Kidney glomerular epithelial cell (primary cell): ENCODE measurements around the gene GFRA4.

ENCODE experiments used
- DNase-seq: peaks from one replicate; lab custom pipeline; 2025; lab: John Stamatoyannopoulos, UW

Gene GFRA4, protein sequence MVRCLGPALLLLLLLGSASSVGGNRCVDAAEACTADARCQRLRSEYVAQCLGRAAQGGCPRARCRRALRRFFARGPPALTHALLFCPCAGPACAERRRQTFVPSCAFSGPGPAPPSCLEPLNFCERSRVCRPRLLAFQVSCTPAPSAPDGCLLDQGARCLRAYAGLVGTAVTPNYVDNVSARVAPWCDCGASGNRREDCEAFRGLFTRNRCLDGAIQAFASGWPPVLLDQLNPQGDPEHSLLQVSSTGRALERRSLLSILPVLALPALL

DNA sequence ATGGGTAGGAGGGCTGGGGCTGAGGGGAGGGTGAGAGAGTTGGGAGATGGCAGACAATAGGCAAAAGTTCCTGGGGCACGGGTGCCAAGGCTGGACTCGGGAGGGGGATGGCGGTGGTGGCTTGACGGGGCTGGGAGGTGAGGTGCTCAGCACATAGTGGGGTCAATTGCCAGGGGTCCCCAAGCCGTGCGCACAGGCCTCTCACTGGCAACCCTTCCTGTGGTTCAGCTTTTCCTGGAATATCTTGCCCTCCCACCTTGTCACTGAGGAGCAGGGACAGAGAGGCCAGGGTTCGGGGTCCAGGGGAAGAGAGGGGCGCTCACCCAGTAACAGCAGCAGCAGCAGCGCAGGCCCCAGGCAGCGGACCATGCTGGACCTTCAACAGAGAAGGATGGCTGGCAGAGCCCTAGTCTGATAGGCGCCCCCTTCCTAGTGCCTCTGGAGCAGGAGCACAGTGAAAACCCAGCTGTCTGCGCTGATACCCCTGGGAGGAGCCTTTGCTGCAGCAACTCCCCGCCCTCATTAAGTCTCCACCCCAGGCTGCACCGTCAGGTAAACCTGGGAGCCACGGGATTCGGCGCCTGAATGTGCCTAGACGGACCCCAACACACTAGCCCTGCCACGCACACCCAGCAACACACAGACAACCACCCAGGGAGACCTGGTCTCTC, at the start of gene GFRA4:
GFRA4 (minus strand) TSS at position 369 of the 671 bp plus-strand sequence; CDS start at position 369, 0 bp downstream.
- no peak for DNase-seq

DNA sequence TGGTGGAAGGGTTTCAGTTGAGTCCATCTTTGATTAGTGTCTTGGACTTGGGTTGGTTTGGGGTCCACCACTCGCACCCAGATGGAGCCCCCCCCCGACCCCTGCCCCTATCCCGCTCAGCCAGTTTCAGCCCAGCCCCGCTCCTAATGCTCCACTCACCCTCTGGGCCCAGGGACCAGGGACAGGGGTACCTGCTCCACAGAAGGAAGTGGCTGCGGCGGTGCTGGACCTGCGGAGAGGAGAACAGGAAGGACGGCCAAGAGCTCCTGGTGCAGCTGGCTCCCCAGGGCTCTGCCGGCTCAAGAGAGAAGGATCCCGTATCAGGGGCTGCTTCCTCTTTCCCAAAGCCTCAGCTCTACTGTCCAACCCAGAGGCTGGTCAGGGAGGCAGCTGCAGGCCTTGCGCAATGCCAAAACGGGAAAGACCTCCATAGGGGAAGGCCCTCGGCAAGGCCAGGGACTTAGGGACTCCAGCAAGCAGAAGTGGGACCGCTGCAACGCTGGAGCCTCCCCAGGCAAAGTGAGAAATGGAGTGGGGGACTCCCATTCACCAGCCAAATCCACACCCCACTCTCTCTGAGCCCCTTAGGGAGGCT, 49.2 kb upstream of the GFRA4 start, which contains the start of gene SIGLEC1:
SIGLEC1 (minus strand) TSS at position 322 of the 595 bp plus-strand sequence. CDS start 5,472 bp downstream, outside the sequence.
- no peak for DNase-seq

DNA sequence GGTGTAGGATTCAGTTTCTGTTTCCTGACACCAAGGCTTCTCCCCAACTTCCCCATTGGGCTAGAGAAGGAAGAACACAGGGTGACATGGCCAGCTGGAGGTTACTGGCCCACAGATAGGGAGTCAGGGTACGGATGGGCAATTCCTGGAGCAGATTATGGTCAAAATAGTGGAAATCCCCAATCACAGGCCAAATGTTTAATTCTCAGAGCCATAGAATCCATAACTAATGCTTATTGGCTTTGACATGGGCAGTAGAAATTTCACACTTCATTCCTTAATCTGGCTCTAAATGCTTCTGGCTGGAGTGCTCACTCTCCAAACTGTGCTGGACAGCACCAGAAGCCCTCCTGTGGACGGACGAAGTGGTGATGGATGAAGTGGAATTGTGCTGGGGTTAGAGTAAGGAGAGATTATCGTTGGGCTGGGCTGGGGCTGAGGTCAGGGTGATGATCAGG, 48.3 kb upstream of the GFRA4 start:
- no peak for DNase-seq

GRCh38 chr20:3710703-3711483, 47.7 kb upstream of the GFRA4 start:
- no peak for DNase-seq

GRCh38 chr20:3710011-3710466, 46.8 kb upstream of the GFRA4 start:
- DNase-seq = no peak

DNA sequence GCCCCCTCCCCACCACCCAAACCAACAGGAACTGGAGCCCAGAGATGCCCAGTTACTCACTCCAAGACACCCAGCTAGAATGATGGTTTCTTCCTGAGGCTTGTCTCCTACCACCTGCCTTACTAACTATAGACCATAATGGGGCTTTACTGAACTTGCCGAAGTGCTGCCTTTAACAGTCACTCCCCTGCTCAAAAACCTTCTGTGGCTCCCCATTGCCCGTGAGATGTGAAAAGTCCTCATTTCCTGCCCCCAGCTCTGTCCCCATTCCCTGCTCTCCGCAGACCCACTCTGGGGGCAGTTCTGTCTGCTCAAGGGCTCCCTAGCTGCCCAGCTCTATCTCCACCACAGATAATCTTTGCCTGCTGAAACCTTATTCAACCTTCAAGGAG, 44.3 kb upstream of the GFRA4 start:
- DNase-seq = no peak

DNA sequence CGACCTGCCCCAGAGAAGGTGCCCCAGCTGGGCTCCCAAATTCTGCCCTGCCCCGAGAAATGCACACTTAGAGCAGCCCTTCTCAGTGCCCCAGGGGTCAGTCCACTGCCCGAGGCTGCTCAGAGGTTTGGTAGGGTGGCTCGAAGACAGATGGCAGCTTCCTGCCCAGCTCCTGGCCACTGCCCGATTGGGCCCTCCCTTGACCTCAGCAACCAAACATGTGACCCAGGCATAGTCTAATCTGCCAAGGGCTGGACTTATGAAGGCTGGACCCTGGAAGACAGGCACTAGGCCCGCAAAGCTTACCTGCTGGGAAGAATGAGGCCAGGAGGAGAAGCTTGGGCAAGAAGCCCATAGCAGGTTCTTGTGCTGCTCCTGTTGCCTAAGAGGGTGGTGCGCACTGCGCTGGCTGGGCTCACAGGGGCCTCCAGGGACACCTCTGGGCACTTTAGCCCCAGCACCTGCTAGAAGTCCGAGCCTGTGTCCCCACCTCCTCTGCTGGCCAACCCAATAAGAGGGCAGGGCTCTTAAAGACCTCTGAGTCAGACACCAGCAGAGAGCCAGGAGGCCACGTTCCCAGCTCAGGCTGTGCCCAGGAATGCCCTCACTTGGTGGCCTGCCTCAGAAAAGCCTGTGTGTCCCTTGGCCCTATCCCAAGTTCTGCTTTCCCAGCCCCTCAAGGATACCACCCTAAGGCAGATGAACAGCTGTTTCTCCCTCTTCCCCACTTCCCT, 43.7 kb upstream of the GFRA4 start:
- no peak for DNase-seq

- DNase-seq = no peak
These were observed 43.0 kb upstream of the GFRA4 start for GRCh38 chr20:3705970-3706739.

GRCh38 chr20:3705491-3705969, 42.3 kb upstream of the GFRA4 start:
- no peak for DNase-seq

GRCh38 chr20:3704087-3704486, 40.9 kb upstream of the GFRA4 start:
- DNase-seq = no peak

- DNase-seq = no peak
These were observed 39.6 kb upstream of the GFRA4 start for GRCh38 chr20:3702611-3703391.

GRCh38 chr20:3701061-3701998, 38.1 kb upstream of the GFRA4 start:
- DNase-seq = no peak

DNA sequence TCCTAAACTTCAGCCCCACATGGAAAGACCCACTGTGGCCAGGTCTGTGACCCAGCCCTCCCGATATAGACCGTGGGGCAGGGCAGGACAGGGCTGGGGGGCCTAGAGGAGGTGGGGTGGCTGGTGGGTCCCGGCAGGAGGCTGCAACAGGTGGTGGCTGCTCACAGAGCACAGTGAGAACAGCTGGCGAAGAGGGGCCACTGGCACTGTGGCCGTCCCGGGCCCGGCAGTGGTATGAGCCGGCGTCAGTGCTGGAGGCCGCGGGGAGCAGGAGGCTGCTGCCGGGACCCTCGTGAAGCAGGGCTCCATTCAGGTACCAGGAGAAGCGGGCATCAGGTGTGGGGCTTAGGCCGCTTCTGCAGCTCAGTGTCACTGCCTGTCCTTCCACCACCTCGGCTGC, 35.8 kb upstream of the GFRA4 start:
- no peak for DNase-seq

GRCh38 chr20:3698591-3699001, 35.4 kb upstream of the GFRA4 start:
- no peak for DNase-seq

GRCh38 chr20:3697588-3698305, 34.5 kb upstream of the GFRA4 start:
- no peak for DNase-seq

DNA sequence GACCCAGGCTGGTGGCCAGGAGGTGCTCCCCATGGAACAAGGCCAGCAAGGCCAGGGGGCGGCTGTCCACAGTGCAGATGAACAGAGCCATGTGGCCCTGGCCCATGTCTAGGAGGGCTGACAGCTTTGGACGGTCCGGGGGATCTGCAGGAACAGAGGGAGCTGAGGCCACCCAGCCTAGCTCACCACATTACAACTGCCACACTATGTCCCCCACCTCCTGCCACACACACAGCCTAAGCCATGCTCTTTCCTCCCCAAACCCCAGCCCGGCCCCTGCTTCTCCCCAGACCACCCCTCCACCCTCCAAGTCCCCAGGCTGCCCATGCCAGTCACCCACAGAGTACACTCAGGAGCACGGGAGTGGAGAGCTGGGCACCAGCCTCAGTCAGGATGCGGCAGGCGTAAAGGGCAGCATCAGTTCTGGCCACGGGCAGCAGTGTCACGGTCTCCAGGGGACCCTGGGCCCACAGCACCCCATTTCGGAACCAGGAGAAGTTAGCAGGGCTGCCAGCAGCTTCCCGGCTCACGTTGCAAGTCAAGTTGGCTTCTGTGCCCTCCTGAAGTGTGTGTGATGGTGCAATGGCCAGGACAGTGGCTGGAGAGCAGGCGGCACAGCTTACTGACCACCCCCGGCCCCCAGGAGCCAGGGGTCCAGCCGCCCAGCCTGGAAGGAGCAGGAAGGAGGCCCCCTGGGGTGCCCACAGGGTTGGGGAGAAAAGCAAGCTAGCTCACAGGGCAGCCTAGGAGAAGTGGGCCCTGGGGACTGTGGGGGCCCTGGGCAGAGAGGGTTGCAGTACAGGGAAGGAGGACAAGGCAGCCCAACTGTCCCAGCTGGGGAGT, 33.8 kb upstream of the GFRA4 start:
- no peak for DNase-seq

DNA sequence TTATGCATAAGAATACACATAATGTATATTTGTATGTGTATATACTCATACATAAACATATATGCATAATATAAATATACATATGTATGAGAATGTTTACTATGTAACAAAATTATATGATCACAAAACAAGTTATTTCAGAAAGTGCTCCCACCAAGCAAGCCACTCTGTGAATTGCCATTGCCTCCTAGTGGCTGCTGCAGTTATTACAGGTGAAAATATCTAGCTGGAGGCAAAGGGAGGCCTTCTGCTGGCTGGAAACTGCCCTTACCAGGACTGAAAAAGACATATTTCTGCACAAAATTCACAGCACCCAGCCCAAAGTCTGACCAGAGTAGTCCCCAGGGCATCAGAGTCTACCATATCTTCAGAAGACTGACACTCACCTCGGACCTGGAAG, 33.0 kb upstream of the GFRA4 start:
- no peak for DNase-seq
